Glomerular endothelial cell (primary cell): Measurements from ENCODE around the gene MRGPRX2. TPM values are rescaled to one million over a fixed set of nuclear protein-coding genes. Genes with fewer than 3 reads are reported as not detected.

Source experiments
- DNase-seq: peaks from one replicate; pipeline ENCODE4 v3.0.0-alpha.2; 2011; ENCODE audit warnings: low read depth, low spot score; ENCODE audit errors: extremely low read depth
- total RNA-seq: library from RNA; depleted of rRNA; stranded (reverse); fragments of >200 nt; gene quantifications from 2 replicates; pipeline ENCODE4 v1.2.3, GENCODE V29; 2015

The MRGPRX2 gene
- not detected in 2 replicates for total RNA-seq

GRCh38 chr11:19060629-19061028, at the start of gene MRGPRX2:
MRGPRX2 (minus strand) TSS chr11:19060717; CDS start chr11:19056402, 4,315 bp downstream.
- no peak for DNase-seq

GRCh38 chr11:19110295-19110694, 49.8 kb upstream of the MRGPRX2 start:
- DNase-seq = no peak

- no peak for DNase-seq
These were observed 46.6 kb upstream of the MRGPRX2 start for GRCh38 chr11:19107125-19107524.

- no peak for DNase-seq
These were observed 44.5 kb upstream of the MRGPRX2 start for GRCh38 chr11:19105011-19105410.

GRCh38 chr11:19102521-19102900, 42.0 kb upstream of the MRGPRX2 start:
- DNase-seq = no peak

GRCh38 chr11:19101796-19102520, 41.4 kb upstream of the MRGPRX2 start:
- no peak for DNase-seq

- DNase-seq = no peak
These were observed 40.4 kb upstream of the MRGPRX2 start for GRCh38 chr11:19100885-19101284.

- DNase-seq = no peak
These were observed 38.6 kb upstream of the MRGPRX2 start for GRCh38 chr11:19099093-19099492.

- no peak for DNase-seq
These were observed 34.3 kb upstream of the MRGPRX2 start for GRCh38 chr11:19094859-19095258.

- DNase-seq = no peak
These were observed 33.5 kb upstream of the MRGPRX2 start for GRCh38 chr11:19093976-19094375.

GRCh38 chr11:19092850-19093249, 32.3 kb upstream of the MRGPRX2 start:
- DNase-seq = no peak

- DNase-seq = no peak
These were observed 31.8 kb upstream of the MRGPRX2 start for GRCh38 chr11:19092342-19092741.

- no peak for DNase-seq
These were observed 30.8 kb upstream of the MRGPRX2 start for GRCh38 chr11:19091366-19091765.

GRCh38 chr11:19089421-19089820, 28.9 kb upstream of the MRGPRX2 start:
- no peak for DNase-seq

- DNase-seq = no peak
These were observed 28.3 kb upstream of the MRGPRX2 start for GRCh38 chr11:19088791-19089190.

- DNase-seq = peak; percentile 94
These were observed 27.1 kb upstream of the MRGPRX2 start for GRCh38 chr11:19087658-19088057.

- DNase-seq = no peak
These were observed 24.3 kb upstream of the MRGPRX2 start for GRCh38 chr11:19084661-19085315.

- no peak for DNase-seq
These were observed 22.6 kb upstream of the MRGPRX2 start for GRCh38 chr11:19083166-19083565.

- peak; percentile 84 for DNase-seq
These were observed 20.1 kb upstream of the MRGPRX2 start for GRCh38 chr11:19080579-19080993.

GRCh38 chr11:19079643-19080440, 19.3 kb upstream of the MRGPRX2 start:
- no peak for DNase-seq

GRCh38 chr11:19077965-19078364, 17.4 kb upstream of the MRGPRX2 start:
- no peak for DNase-seq
